CD4-positive, alpha-beta memory T cell (primary cell): ENCODE data around the gene UBE2S. TPM values are rescaled to one million over a fixed set of nuclear protein-coding genes. Genes with fewer than 3 reads are reported as not detected.

Experiments
- CTCF ChIA-PET: fragments of 350-600 bp; sonication (Branson Sonifier 250); formaldehyde crosslinking; loops from one replicate; lab custom pipeline; 2021; ENCODE audit warnings: inconsistent platforms; ENCODE audit not compliant: partially characterized antibody; lab: Charles Lee
- POLR2A ChIA-PET: fragments of 350-600 bp; sonication (Branson Sonifier 250); formaldehyde crosslinking; loops from one replicate; lab custom pipeline; 2021; ENCODE audit not compliant: partially characterized antibody; lab: Charles Lee
- DNase-seq, 5 donors: peaks; one replicate each; pipeline versions ENCODE4 v3.0.0 to v3.0.0-alpha.2; 2020 to 2022; ENCODE audit warnings: mixed read lengths in 1 of 5
- H3K27ac ChIP-seq: one replicate; pipeline ENCODE4 v1.7.0; 2013; ENCODE audit warnings: low read depth, low read length
- H3K27me3 ChIP-seq: 2 replicates; pipeline ENCODE4 v1.7.0; 2013; ENCODE audit warnings: mild to moderate bottlenecking, low read length, moderate library complexity; ENCODE audit not compliant: insufficient read depth
- H3K36me3 ChIP-seq: 2 replicates; pipeline ENCODE4 v1.7.0; 2013; ENCODE audit warnings: mild to moderate bottlenecking, low read length, moderate library complexity; ENCODE audit not compliant: insufficient read depth
- H3K4me1 ChIP-seq: 2 replicates; pipeline ENCODE4 v1.7.0; 2013; ENCODE audit warnings: mild to moderate bottlenecking, low read length, moderate library complexity; ENCODE audit not compliant: insufficient read depth
- H3K4me3 ChIP-seq, 2 donors: one replicate each; pipeline ENCODE4 v1.7.0; 2013; ENCODE audit warnings: low read length in 2 of 2, mild to moderate bottlenecking in 1 of 2
- H3K9me3 ChIP-seq, 2 donors: one replicate each; pipeline ENCODE4 v1.7.0; 2013; ENCODE audit warnings: low read length in 2 of 2, control low read depth in 1 of 2; ENCODE audit not compliant: control insufficient read depth in 1 of 2
- H3K27ac Mint-ChIP-seq, 7 donors: one replicate each; pipeline ENCODE4 v1.8.0; 2020 to 2021; ENCODE audit warnings: mixed read lengths in 7 of 7, mild to moderate bottlenecking in 6 of 7, inconsistent platforms in 3 of 7, moderate library complexity in 3 of 7
- H3K27me3 Mint-ChIP-seq, 2 donors: one replicate each; pipeline ENCODE4 v1.8.0; 2020 to 2021; ENCODE audit warnings: mixed read lengths in 2 of 2
- H3K36me3 Mint-ChIP-seq, 2 donors: one replicate each; pipeline ENCODE4 v1.8.0; 2020 to 2021; ENCODE audit warnings: mixed read lengths in 2 of 2, inconsistent platforms in 1 of 2, mild to moderate bottlenecking in 1 of 2
- H3K4me1 Mint-ChIP-seq, 4 donors: one replicate each; pipeline ENCODE4 v1.8.0; 2020 to 2021; ENCODE audit warnings: mixed read lengths in 4 of 4, mild to moderate bottlenecking in 1 of 4
- H3K4me3 Mint-ChIP-seq, 8 donors: one replicate each; pipeline ENCODE4 v1.8.0; 2020 to 2021; ENCODE audit warnings: mixed read lengths in 8 of 8, mild to moderate bottlenecking in 7 of 8, moderate library complexity in 6 of 8, inconsistent platforms in 3 of 8
- H3K9me3 Mint-ChIP-seq, 8 donors: one replicate each; pipeline ENCODE4 v1.8.0; 2020 to 2021; ENCODE audit warnings: mixed read lengths in 8 of 8, mild to moderate bottlenecking in 5 of 8, inconsistent platforms in 3 of 8, moderate library complexity in 1 of 8
- intact Hi-C: fragments of 100-400 bp; cut with micrococcal nuclease; formaldehyde crosslinking; loops from one replicate; pipeline ENCODE4 v1.15.1; 2023
- polyA plus RNA-seq, 2 donors: library from polyadenylated mRNA; unstranded; fragments of 300-500 nt; fragmentation: Illumina TruSeq; gene quantifications; one replicate each; pipeline ENCODE4 v1.2.3, GENCODE V29; 2021
- total RNA-seq, 2 experiments: library from RNA; stranded (reverse); gene quantifications; one replicate each; pipeline ENCODE4 v1.2.3, GENCODE V29; 2021

The UBE2S gene
- total and polyA plus RNA-seq, 4 experiments from 2014 or later = 18.0 to 25.4 (median 22.9) TPM

DNA sequence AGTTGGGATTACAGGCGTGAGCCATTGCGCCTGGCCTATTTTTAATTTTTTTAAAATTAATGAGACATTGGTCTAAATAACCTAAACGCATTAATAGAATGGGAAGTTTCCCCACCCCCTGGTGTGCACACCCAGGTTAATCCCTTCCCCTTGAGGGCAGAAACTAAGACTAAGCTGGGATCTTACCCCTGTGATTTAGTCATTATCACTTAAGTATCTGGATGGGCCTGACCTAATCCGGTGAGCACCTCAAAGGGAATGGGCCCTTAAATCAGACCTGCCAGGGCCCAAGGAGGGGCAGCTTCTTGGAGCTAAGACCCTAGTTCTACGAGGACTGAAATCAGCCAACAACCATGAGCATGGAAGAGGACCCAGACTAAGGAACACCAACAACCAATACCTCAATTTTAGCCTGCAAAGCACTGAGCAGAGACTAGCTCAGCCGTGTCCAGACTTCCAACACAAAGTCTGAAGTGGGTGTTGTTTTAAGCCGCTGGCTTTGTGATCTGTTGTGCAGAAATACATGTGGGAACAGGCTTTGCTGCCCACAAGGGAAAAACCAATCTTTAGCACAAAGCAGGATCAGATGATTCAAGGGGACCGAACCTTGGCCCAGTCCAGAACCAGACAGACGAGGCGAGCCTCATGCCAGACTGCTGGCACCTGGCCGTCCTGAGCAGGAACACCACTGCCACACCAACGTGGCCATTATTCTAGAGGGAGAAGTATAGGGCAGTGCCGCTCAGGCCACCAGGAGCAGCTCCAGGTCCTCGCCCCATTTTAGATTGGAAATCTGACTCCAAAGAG lies 7.1 kb downstream of the UBE2S start:
- Histone ChIP-seq H3K36me3 (peaks cover 30% of the 10 kb centered on the region), H3K4me1 (peaks cover 2% of the 10 kb centered on the region), H3K27me3 (no peaks in the 10 kb centered on the region), H3K9me3 (no peaks in the 10 kb centered on the region), H3K4me3 (no peak overlapping the region), H3K27ac (no peak overlapping the region)
- Mint-ChIP-seq H3K27me3 (no peaks in the 10 kb centered on the region), H3K4me1 (peaks cover 8 to 18% (median 13%) of the 10 kb centered on the region in 4 donors), H3K4me3 (no peak overlapping the region), H3K9me3 (no peaks in the 10 kb centered on the region), H3K27ac (peak overlapping the region in 2 of 7 donors; percentile 18 to 35), H3K36me3 (peaks cover 26 to 42% of the 10 kb centered on the region in 2 donors)
- ChIA-PET POLR2A (interaction anchor here (0.9 to 3.4 kb wide), 4 partner anchors 9 to 61 kb away, joined by 3 to 25 read pairs (median 4); partner anchors contain the start of genes KMT5C and TMEM238), CTCF (no interaction called here)
- DNase-seq = no peak
- intact Hi-C loops = no loop called here

DNA sequence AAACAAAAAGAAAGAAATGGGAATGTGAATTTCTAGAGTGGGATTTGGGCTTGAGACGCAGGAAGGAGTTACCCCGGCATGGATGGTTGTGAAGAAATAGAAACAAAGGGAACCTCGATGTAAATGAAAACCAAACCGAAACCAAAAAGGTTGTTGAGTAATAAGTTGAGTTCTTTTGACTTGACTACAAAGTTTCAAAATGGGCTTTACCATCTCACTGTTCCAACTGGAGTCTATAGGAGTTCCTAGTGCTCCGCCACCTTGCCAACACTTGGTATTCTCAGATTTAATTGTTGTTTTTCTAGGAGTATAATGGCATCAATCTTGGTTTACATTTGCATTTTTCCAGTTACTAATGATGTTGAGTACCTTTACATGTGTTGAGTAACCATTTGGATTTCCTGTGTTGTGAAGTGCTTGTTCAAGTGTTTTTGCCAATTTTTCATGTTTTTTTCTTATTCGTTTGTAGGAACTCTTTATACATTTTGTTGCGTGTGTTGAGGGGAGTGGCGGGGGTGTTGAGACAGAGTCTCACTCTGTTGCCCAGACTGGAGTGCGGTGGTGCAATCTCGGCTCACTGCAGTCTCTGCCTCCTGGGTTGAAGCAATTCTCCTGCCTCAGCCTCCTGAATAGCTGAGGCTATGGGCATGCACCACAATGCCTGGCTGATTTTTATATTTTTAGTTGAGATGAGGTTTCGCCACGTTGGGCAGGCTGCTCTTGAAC lies 9.2 kb downstream of the UBE2S start:
- ChIA-PET POLR2A (interaction anchor here (1.4 to 3.4 kb wide), 2 partner anchors 9 kb away, joined by 5 to 25 read pairs; partner anchors contain the start of gene UBE2S), CTCF (no interaction called here)
- Mint-ChIP-seq H3K27me3 (no peaks in the 10 kb centered on the region), H3K9me3 (no peaks in the 10 kb centered on the region), H3K4me1 (peaks cover 7 to 15% (median 12%) of the 10 kb centered on the region in 4 donors), H3K4me3 (peak overlapping the region in 7 of 8 donors; percentile 15 to 65 (median 45)), H3K36me3 (peaks cover 21 to 34% of the 10 kb centered on the region in 2 donors), H3K27ac (peak overlapping the region in 4 of 7 donors; percentile 1 to 78 (median 64))
- Histone ChIP-seq H3K4me1 (no peaks in the 10 kb centered on the region), H3K4me3 (no peak overlapping the region), H3K9me3 (no peaks in the 10 kb centered on the region), H3K27ac (no peak overlapping the region), H3K36me3 (peaks cover 23% of the 10 kb centered on the region), H3K27me3 (no peaks in the 10 kb centered on the region)
- intact Hi-C loops = no loop called here
- no peak for DNase-seq

DNA sequence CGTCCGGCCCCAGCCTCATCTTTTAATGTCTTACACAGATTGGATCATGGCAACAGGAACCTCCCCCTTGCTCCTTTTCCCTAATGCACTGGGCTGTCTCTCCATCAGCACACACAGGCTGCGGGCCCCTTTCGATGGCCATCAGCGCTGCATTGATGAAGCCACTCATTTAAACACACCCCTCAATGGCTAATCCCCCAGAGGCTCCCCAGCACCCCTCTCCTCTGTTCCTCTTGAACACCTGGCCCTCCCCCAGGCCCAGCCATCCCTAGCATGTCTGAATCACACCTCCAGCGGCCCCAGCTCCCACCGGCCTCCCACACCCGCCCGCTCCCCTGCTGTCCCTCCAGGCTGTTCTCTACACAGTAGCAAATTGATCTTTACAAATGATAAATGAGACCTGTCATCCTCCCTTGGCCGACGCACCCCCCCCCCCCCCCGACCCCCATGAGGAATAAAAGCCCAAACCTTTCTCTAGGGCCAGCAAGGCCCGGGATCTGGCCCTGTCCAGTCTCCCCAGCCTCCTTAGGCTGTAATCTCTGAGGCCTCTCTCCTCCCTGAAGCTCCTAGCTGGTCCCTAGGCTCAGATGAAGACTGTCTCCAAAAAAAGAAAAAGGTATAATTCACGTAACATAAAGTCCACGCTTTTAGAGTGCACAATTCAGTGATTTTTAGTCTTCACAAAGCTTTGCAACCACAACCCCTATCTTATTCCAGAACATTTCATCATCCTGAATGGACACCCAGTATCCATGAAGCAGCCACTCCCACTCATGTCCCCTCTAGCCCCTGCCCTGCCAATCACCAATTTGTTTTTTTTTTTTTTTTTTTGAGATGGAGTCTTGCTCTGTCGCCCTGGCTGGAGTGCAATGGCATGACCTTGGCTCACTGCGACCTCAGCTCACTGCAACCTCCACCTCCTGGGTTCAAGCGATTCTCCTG lies 14.5 kb downstream of the UBE2S start:
- no peaks in the 10 kb centered on the region for H3K9me3 ChIP-seq
- no peak overlapping the region for H3K4me3 ChIP-seq
- no peak for DNase-seq
- H3K4me1 ChIP-seq = peaks cover 28% of the 10 kb centered on the region
- POLR2A ChIA-PET = interaction anchor here (2.9 to 12.9 kb wide), 2 partner anchors 9 to 13 kb away, joined by 15 to 247 read pairs; partner anchors contain the start of genes TMEM238 and UBE2S
- H3K27ac ChIP-seq = no peak overlapping the region
- Mint-ChIP-seq H3K36me3 (peaks cover 6 to 38% of the 10 kb centered on the region in 2 donors), H3K27ac (peak overlapping the region in 1 of 7 donors; percentile 57), H3K9me3 (no peaks in the 10 kb centered on the region), H3K27me3 (no peaks in the 10 kb centered on the region), H3K4me1 (peaks cover 18 to 42% (median 26%) of the 10 kb centered on the region in 4 donors), H3K4me3 (peak overlapping the region in 1 of 8 donors; percentile 21)
- no peaks in the 10 kb centered on the region for H3K27me3 ChIP-seq
- peaks cover 30% of the 10 kb centered on the region for H3K36me3 ChIP-seq
- intact Hi-C loops = no loop called here
- CTCF ChIA-PET = no interaction called here

DNA sequence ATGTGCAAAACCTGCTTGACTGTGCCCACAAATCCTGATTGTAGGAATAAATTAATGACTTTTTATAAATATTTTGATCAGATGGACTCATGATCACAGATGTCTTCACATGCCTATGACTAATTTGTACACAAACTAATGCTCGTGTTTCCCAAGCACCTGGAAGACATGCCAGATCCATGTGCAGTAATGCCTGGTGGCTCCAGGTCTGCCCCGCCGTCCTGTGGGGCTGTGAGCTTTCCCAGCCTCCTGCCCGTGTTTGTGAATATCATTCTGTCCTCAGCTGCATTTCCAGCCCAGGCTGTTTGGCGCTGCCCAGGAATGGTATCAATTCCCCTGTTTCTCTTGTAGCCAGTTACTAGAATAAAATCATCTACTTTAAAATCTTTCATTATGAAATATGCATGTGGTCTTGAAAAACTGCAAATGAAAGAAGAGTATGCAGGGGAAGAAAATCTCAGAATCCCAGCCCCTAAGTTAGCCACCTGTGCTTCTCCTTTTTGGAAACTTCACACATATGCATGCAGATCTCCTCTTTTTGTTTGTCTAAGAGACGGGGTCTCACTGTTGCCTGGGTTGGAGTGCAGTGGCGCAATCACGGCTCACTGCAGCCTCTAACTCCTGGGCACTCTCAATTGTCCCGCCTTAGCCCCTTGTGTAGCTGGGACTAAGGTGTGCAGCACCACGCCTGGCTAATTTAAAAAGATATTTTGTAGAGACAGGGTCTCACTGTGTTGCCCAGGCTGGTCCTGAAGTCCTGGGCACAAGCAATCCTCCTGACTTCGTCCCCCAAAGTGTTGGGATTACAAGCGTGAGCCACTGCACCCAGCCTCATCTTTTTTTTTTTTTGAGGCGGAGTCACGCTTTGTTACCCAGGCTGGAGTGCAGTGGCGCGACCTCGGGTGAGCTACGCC lies 15.6 kb downstream of the UBE2S start:
- Mint-ChIP-seq H3K9me3 (no peaks in the 10 kb centered on the region), H3K27ac (peak overlapping the region in 2 of 7 donors; percentile 47 to 68), H3K27me3 (no peaks in the 10 kb centered on the region), H3K4me1 (peaks cover 23 to 50% (median 33%) of the 10 kb centered on the region in 4 donors), H3K4me3 (no peak overlapping the region), H3K36me3 (peaks cover 11 to 48% of the 10 kb centered on the region in 2 donors)
- H3K9me3 ChIP-seq = no peaks in the 10 kb centered on the region
- peaks cover 39% of the 10 kb centered on the region for H3K4me1 ChIP-seq
- intact Hi-C loops = no loop called here
- no peak for DNase-seq
- CTCF ChIA-PET = no interaction called here
- no peaks in the 10 kb centered on the region for H3K27me3 ChIP-seq
- no peak overlapping the region for H3K4me3 ChIP-seq
- POLR2A ChIA-PET = interaction anchor here (2.9 to 12.9 kb wide), 3 partner anchors 8 to 14 kb away, joined by 15 to 247 read pairs (median 25); partner anchors contain the start of genes TMEM238 and UBE2S
- no peak overlapping the region for H3K27ac ChIP-seq
- H3K36me3 ChIP-seq = peaks cover 42% of the 10 kb centered on the region

DNA sequence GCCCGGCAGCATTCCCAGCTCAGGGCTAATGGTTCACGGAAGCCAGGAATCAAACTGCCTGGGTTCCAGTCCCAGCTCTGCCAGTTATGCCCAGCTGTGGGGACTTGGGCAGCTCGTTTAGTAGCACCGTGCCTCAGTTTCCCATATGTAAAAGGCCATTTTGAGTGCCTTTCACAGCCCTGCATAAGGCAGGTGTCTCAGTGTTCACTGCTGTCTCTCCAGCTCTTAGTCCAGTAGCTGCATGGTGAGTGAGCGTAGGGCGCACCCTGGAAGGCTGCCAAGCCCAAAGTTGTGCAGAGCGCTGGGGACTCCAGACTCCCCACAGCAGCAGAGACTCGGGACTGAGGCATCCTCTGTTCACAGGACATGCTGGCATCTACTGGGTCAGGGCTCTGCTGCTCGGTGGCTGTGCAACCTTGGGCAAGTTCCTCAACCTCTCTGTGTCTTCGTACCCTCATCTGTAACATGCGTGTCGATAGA lies 16.4 kb downstream of the UBE2S start:
- H3K27ac ChIP-seq = no peak overlapping the region

More for the DNA sequence above, 16.4 kb downstream of the UBE2S start:
- Mint-ChIP-seq H3K36me3 (peaks cover 17 to 55% of the 10 kb centered on the region in 2 donors), H3K4me1 (peaks cover 26 to 58% (median 39%) of the 10 kb centered on the region in 4 donors), H3K27me3 (no peaks in the 10 kb centered on the region), H3K4me3 (no peak overlapping the region), H3K9me3 (peaks cover 0 to 2% (median 0%) of the 10 kb centered on the region in 8 donors), H3K27ac (peak overlapping the region in 2 of 7 donors; percentile 47 to 70)
- H3K36me3 ChIP-seq = peaks cover 44% of the 10 kb centered on the region
- ChIA-PET POLR2A (interaction anchor here (0.9 to 12.9 kb wide), 3 partner anchors 9 to 137 kb away, joined by 3 to 247 read pairs (median 25); partner anchors contain the start of gene UBE2S), CTCF (no interaction called here)
- H3K27me3 ChIP-seq = no peaks in the 10 kb centered on the region
- intact Hi-C loops = no loop called here
- DNase-seq = no peak
- no peak overlapping the region for H3K4me3 ChIP-seq
- no peaks in the 10 kb centered on the region for H3K9me3 ChIP-seq
- peaks cover 45% of the 10 kb centered on the region for H3K4me1 ChIP-seq
